ENCODE data around the gene RAPGEF4.
A peak's percentile ranks its signal among the peaks of the same experiment; 100 is the strongest.

RAPGEF4 gene

GRCh38 chr2:173017646-173018420, 282.2 kb downstream of the RAPGEF4 start:
- H3K4me2 ChIP-seq (ENCODE audit: insufficient read depth, low read length): no peak overlapping the region
- DNase-seq: no peak
- ATAC-seq (ENCODE audit: insufficient read depth, low read depth): no peak
- H3K4me3 ChIP-seq (ENCODE audit: low read depth in 1 of 2, low read length in 2 of 2): no peak overlapping the region
- H3K79me2 ChIP-seq (ENCODE audit: insufficient read depth, low read length): no peaks in the 10 kb centered on the region
- no peak overlapping the region for H3K27ac ChIP-seq (ENCODE audit: low read length)
- H3K36me3 ChIP-seq (ENCODE audit: insufficient read depth, low read length): no peaks in the 10 kb centered on the region
- no peak overlapping the region for H3K9ac ChIP-seq (ENCODE audit: low read depth, low read length)
- H2AFZ ChIP-seq (ENCODE audit: low read depth, low read length): no peak overlapping the region
- H3K4me1 ChIP-seq (ENCODE audit: insufficient read depth, low read length): no peaks in the 10 kb centered on the region
- peaks cover 12% of the 10 kb centered on the region for H3K27me3 ChIP-seq (ENCODE audit: insufficient read depth, low read length, poor library complexity)
- H4K20me1 ChIP-seq (ENCODE audit: insufficient read depth, low read length): no peaks in the 10 kb centered on the region
- no peak for TF ChIP-seq CTCF (IDR thresholded peaks at IDR 0.05; ENCODE audit: borderline replicate concordance, extremely low read depth, low read length, poor library complexity, severe bottlenecking)
- TF ChIP-seq EZH2 (IDR thresholded peaks at IDR 0.05; ENCODE audit: borderline replicate concordance, low read depth, low read length, severe bottlenecking): no peak
- H3K9me3 ChIP-seq (ENCODE audit: insufficient read depth, low read length, severe bottlenecking): no peaks in the 10 kb centered on the region

- Histone ChIP-seq H3K9ac (ENCODE audit: low read depth, low read length) (no peak overlapping the region), H3K4me1 (ENCODE audit: insufficient read depth, low read length) (no peaks in the 10 kb centered on the region), H3K27ac (ENCODE audit: low read length) (no peak overlapping the region), H3K4me3 (ENCODE audit: low read depth in 1 of 2, low read length in 2 of 2) (no peak overlapping the region), H3K9me3 (ENCODE audit: insufficient read depth, low read length, severe bottlenecking) (no peaks in the 10 kb centered on the region), H3K36me3 (ENCODE audit: insufficient read depth, low read length) (no peaks in the 10 kb centered on the region), H3K4me2 (ENCODE audit: insufficient read depth, low read length) (no peak overlapping the region), H3K79me2 (ENCODE audit: insufficient read depth, low read length) (no peaks in the 10 kb centered on the region), H3K27me3 (ENCODE audit: insufficient read depth, low read length, poor library complexity) (peaks cover 5% of the 10 kb centered on the region), H4K20me1 (ENCODE audit: insufficient read depth, low read length) (no peaks in the 10 kb centered on the region), H2AFZ (ENCODE audit: low read depth, low read length) (no peak overlapping the region)
- no peak for TF ChIP-seq EZH2 (IDR thresholded peaks at IDR 0.05; ENCODE audit: borderline replicate concordance, low read depth, low read length, severe bottlenecking)
- no peak for TF ChIP-seq CTCF (IDR thresholded peaks at IDR 0.05; ENCODE audit: borderline replicate concordance, extremely low read depth, low read length, poor library complexity, severe bottlenecking)
- no peak for ATAC-seq (ENCODE audit: insufficient read depth, low read depth)
- no peak for DNase-seq
These were observed 284.1 kb downstream of the RAPGEF4 start for GRCh38 chr2:173019755-173020154.

- peaks cover 5% of the 10 kb centered on the region for H3K27me3 ChIP-seq (ENCODE audit: insufficient read depth, low read length, poor library complexity)
- no peak overlapping the region for H3K4me2 ChIP-seq (ENCODE audit: insufficient read depth, low read length)
- H2AFZ ChIP-seq (ENCODE audit: low read depth, low read length): no peak overlapping the region
- no peak overlapping the region for H3K4me3 ChIP-seq (ENCODE audit: low read depth in 1 of 2, low read length in 2 of 2)
- H4K20me1 ChIP-seq (ENCODE audit: insufficient read depth, low read length): no peaks in the 10 kb centered on the region
- H3K9me3 ChIP-seq (ENCODE audit: insufficient read depth, low read length, severe bottlenecking): no peaks in the 10 kb centered on the region
- no peaks in the 10 kb centered on the region for H3K4me1 ChIP-seq (ENCODE audit: insufficient read depth, low read length)
- H3K36me3 ChIP-seq (ENCODE audit: insufficient read depth, low read length): no peaks in the 10 kb centered on the region
- H3K79me2 ChIP-seq (ENCODE audit: insufficient read depth, low read length): no peaks in the 10 kb centered on the region
- DNase-seq: no peak
- no peak overlapping the region for H3K27ac ChIP-seq (ENCODE audit: low read length)
- no peak overlapping the region for H3K9ac ChIP-seq (ENCODE audit: low read depth, low read length)
- TF ChIP-seq EZH2 (IDR thresholded peaks at IDR 0.05; ENCODE audit: borderline replicate concordance, low read depth, low read length, severe bottlenecking) (no peak), CTCF (IDR thresholded peaks at IDR 0.05; ENCODE audit: borderline replicate concordance, extremely low read depth, low read length, poor library complexity, severe bottlenecking) (peak; percentile 25)
- no peak for ATAC-seq (ENCODE audit: insufficient read depth, low read depth)
These were observed 286.3 kb downstream of the RAPGEF4 start for GRCh38 chr2:173021939-173022371.

All from DND-41 (cell line).